RCC 7860 (cell line): ENCODE data around the gene RRH.

Experiments used
- DNase-seq: peaks from one replicate; pipeline ENCODE4 v3.0.0-alpha.2; 2015; ENCODE audit warnings: low spot score
- FAIRE-seq: peaks from 2 replicates; lab custom pipeline; 2012; peaks lifted over from hg19 to GRCh38; lab: Jason Lieb, UNC

RRH gene

DNA sequence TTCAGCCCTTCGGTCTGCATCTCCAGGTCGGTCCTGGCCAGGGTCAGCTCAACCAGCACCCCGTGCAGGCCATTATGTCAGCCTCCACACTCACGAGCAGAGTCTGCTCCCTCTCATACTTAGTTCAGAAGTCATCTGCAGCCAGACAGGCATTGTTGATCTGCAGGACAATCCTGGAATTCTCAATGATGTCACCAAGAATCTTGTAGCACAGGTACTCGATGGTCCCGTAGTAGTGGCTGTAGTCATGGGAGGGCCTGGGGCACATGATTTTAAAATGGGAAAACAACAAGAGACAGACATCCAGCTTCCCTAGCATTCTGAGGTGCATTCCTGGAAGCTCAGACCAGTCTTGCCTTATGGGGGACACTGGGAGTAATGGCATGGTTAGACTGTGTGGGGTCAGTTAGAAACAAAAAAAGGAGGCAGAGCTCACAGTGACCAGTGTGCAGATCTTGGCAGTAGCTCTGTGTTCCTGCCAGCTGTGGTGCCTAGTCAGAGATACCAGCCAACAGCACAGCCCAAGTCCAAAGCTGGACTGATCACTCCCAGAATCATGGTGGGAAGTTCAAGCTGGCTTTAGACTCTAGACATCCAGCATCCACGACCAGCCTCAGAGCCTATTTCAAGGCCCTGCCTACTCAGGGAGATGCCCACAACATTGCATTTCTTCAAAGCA is 52.0 kb downstream of the RRH start:
- DNase-seq (no peak), FAIRE-seq (no peak)

DNA sequence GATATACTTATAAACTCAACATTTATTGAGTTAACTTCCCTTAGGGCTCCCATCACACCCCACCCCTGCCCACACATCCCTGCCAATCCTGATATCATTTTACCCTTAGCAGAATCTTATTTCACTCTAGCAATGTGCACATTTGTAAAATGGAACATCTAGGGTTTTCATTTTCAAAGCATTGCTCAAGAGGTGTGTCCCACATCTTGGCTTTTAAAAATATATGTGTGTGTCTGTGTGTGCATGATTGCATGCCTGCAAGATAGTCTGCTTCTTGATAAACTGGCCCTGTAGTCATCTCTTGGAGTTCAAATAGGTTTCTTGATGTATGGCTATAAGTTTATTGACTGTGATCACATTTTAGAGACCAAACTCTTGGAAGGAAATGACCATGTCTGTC is 58.5 kb downstream of the RRH start:
- no peak for FAIRE-seq
- no peak for DNase-seq

DNA sequence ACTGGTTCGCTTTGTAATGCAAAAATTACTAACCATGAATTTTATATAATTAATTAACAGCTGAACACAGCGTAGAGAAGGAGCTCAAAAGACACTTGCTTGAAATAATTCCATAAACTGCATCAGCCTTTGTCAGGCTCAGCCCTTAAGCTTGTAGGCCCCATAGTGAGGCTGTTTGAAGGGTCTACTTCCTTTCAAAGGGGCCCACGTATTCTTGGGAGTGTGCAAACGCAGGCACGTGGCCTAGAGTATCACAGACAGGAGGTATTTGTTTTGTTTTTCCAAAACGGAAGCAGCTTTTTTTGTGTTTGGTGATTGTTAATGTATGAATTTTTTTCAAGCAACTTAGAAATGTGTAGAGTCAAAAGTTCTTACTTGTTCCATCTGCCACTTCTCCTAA is 59.3 kb downstream of the RRH start:
- FAIRE-seq = no peak
- DNase-seq = no peak

DNA sequence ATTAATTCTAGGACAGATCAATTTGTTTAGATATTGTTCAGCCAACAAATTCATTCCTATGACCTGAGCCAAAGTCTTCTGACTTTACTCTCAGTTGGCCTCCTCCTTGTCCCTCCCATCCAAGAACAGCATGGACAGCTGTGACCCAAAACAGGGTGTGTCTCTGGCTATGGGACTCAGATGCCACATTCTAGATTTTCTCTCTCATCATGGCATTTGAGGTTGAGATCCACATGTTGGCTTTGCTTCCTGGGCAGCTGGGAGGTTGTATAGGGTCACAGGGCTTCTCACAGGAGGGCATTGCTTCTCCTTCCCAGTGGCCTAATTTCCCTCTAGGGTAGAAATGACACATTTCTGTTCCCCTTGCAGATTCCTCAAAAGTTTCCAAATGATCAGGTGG is 62.3 kb downstream of the RRH start:
- DNase-seq (no peak), FAIRE-seq (no peak)
